Esophagus muscularis mucosa (tissue), 4 donors: Measurements from ENCODE around the gene LRIF1. TPM values are rescaled to one million over a fixed set of nuclear protein-coding genes. Genes with fewer than 3 reads are reported as not detected.

Experiments used
- DNase-seq: peaks from one replicate; pipeline ENCODE4 v3.0.0-alpha.2; 2017; ENCODE audit errors: extremely low spot score
- H3K27ac ChIP-seq, 4 donors: fragments of 200-600 bp; sonication (generic); replicated peaks in 1 of 4; 1 replicate in 3 of 4; 2 replicates in 1 of 4; pipeline ENCODE4 v1.5.1; 2016 to 2019; ENCODE audit warnings: mild to moderate bottlenecking in 1 of 4
- H3K27me3 ChIP-seq, 4 donors: fragments of 200-600 bp; sonication (generic); one replicate each; pipeline versions ENCODE4 v1.5.1 to v1.6.0; 2016 to 2019
- H3K36me3 ChIP-seq, 4 donors: fragments of 200-600 bp; sonication (generic); one replicate each; pipeline ENCODE4 v1.5.1; 2016 to 2019
- H3K4me1 ChIP-seq, 4 donors: fragments of 200-600 bp; sonication (generic); one replicate each; pipeline ENCODE4 v1.5.1; 2016 to 2019
- H3K4me3 ChIP-seq, 4 donors: fragments of 200-600 bp; sonication (generic); 1 replicate in 2 of 4; 2 replicates in 2 of 4; pipeline ENCODE4 v1.5.1; 2016 to 2019; ENCODE audit warnings: mild to moderate bottlenecking in 4 of 4, moderate library complexity in 1 of 4
- H3K9me3 ChIP-seq, 4 donors: fragments of 200-600 bp; sonication (generic); 1 replicate in 3 of 4; 2 replicates in 1 of 4; pipeline ENCODE4 v1.5.1; 2016 to 2019
- CTCF ChIP-seq, 3 experiments: fragments of 200-600 bp in 2 of 3; fragments of 450-650 bp in 1 of 3; sonication (generic) in 2 of 3; IDR thresholded peaks; one replicate each; pipeline ENCODE4 v1.5.1; 2017 to 2019; ENCODE audit warnings: antibody characterized with exemption in 3 of 3, mild to moderate bottlenecking in 2 of 3, moderate library complexity in 1 of 3
- EP300 ChIP-seq: sonication (generic); formaldehyde crosslinking; IDR thresholded peaks from one replicate; pipeline ENCODE4 v1.6.1; 2017; ENCODE audit warnings: antibody characterized with exemption
- POLR2A ChIP-seq: fragments of 450-650 bp; IDR thresholded peaks from one replicate; pipeline ENCODE4 v1.6.1; 2017; ENCODE audit warnings: antibody characterized with exemption, moderate library complexity, mild to moderate bottlenecking, low read depth
- POLR2AphosphoS5 ChIP-seq, 2 donors: sonication (generic); formaldehyde crosslinking; IDR thresholded peaks; one replicate each; pipeline ENCODE4 v1.6.1; 2017; ENCODE audit warnings: antibody characterized with exemption in 2 of 2
- WGBS: methylation state at CpG from one replicate; pipeline ENCODE4 v1.1.5; 2018; 5-methylcytosine and 5-hydroxymethylcytosine counted together
- intact Hi-C: fragments of 100-400 bp; cut with DNase I; formaldehyde crosslinking; loops from one replicate; pipeline ENCODE4 v1.15.1; 2023
- total RNA-seq, 4 donors: library from RNA; depleted of rRNA; stranded (reverse); fragments of >200 nt; gene quantifications; one replicate each; pipeline versions ENCODE4 v1.1.0 to v1.2.1, GENCODE V29; 2016

Gene LRIF1
- total RNA-seq, 4 donors from 2014 or later = 4.5 to 8.3 (median 6.6) TPM

- DNase-seq = no peak
Observed at GRCh38 chr1:110990541-110990940, 26.8 kb upstream of the LRIF1 start.

GRCh38 chr1:110986407-110986891 lies 22.7 kb upstream of the LRIF1 start:
- no peak overlapping the region for H3K4me3 ChIP-seq
- H3K4me1 ChIP-seq = no peaks in the 10 kb centered on the region
- H3K36me3 ChIP-seq = no peaks in the 10 kb centered on the region
- no peak for DNase-seq
- no peaks in the 10 kb centered on the region for H3K27me3 ChIP-seq
- H3K9me3 ChIP-seq = peaks cover 0 to 1% (median 0%) of the 10 kb centered on the region in 4 donors
- no peak for TF ChIP-seq CTCF (IDR thresholded peaks at IDR 0.05)
- no peak for TF ChIP-seq POLR2A
- H3K27ac ChIP-seq = no peak overlapping the region
- intact Hi-C loops = no loop called here

More at GRCh38 chr1:110990541-110990940, 26.8 kb upstream of the LRIF1 start:
- Histone ChIP-seq H3K27me3 (no peaks in the 10 kb centered on the region), H3K4me3 (no peak overlapping the region), H3K9me3 (no peaks in the 10 kb centered on the region), H3K36me3 (no peaks in the 10 kb centered on the region), H3K27ac (no peak overlapping the region), H3K4me1 (no peaks in the 10 kb centered on the region)
- no peak for TF ChIP-seq POLR2AphosphoS5 (IDR thresholded peaks at IDR 0.05)
- TF ChIP-seq EP300 = no peak
- no peak for TF ChIP-seq POLR2A
- TF ChIP-seq CTCF (IDR thresholded peaks at IDR 0.05) = no peak
- intact Hi-C loops = no loop called here
- WGBS = 74% methylated on average over 3 of the region's 3 CpGs

GRCh38 chr1:110982320-110982719 lies 18.6 kb upstream of the LRIF1 start:
- no peaks in the 10 kb centered on the region for H3K36me3 ChIP-seq
- no peaks in the 10 kb centered on the region for H3K4me1 ChIP-seq
- no peak overlapping the region for H3K4me3 ChIP-seq
- WGBS = 68% methylated on average over 3 of the region's 3 CpGs
- H3K9me3 ChIP-seq = peaks cover 0 to 17% (median 9%) of the 10 kb centered on the region in 4 donors
- no peak for DNase-seq
- intact Hi-C loops = no loop called here
- no peak overlapping the region for H3K27ac ChIP-seq
- H3K27me3 ChIP-seq = peaks cover 0 to 5% (median 0%) of the 10 kb centered on the region in 4 donors
- TF ChIP-seq EP300 (no peak), POLR2A (no peak), CTCF (IDR thresholded peaks at IDR 0.05) (no peak), POLR2AphosphoS5 (IDR thresholded peaks at IDR 0.05) (no peak)

GRCh38 chr1:110979154-110979553 lies 15.4 kb upstream of the LRIF1 start:
- H3K4me3 ChIP-seq = no peak overlapping the region
- no peaks in the 10 kb centered on the region for H3K4me1 ChIP-seq
- H3K27me3 ChIP-seq = peaks cover 0 to 11% (median 0%) of the 10 kb centered on the region in 4 donors
- DNase-seq = no peak
- 85% methylated on average over 2 of the region's 2 CpGs for WGBS
- no peaks in the 10 kb centered on the region for H3K36me3 ChIP-seq
- no peak for TF ChIP-seq POLR2A
- no peak for TF ChIP-seq CTCF (IDR thresholded peaks at IDR 0.05)
- no peak for TF ChIP-seq EP300
- no peak for TF ChIP-seq POLR2AphosphoS5 (IDR thresholded peaks at IDR 0.05)
- H3K9me3 ChIP-seq = peaks cover 0 to 44% (median 24%) of the 10 kb centered on the region in 4 donors
- intact Hi-C loops = no loop called here
- H3K27ac ChIP-seq = no peak overlapping the region

GRCh38 chr1:110976089-110976488 lies 12.4 kb upstream of the LRIF1 start:
- TF ChIP-seq EP300 (no peak), POLR2A (no peak), CTCF (IDR thresholded peaks at IDR 0.05) (no peak), POLR2AphosphoS5 (IDR thresholded peaks at IDR 0.05) (no peak)
- intact Hi-C loops = no loop called here
- peaks cover 0 to 49% (median 26%) of the 10 kb centered on the region in 4 donors for H3K9me3 ChIP-seq

More at GRCh38 chr1:110976089-110976488, 12.4 kb upstream of the LRIF1 start:
- no peak overlapping the region for H3K4me3 ChIP-seq
- H3K27me3 ChIP-seq = peaks cover 0 to 27% (median 0%) of the 10 kb centered on the region in 4 donors
- H3K27ac ChIP-seq = no peak overlapping the region
- 89% methylated on average over 3 of the region's 3 CpGs for WGBS
- H3K36me3 ChIP-seq = no peaks in the 10 kb centered on the region
- no peaks in the 10 kb centered on the region for H3K4me1 ChIP-seq
- no peak for DNase-seq
